GM18951 (cell line): ENCODE measurements around the gene DYDC1.
"Not testable (repeated sequence)": the region's sequence is repeated elsewhere in the genome, so short reads cannot be mapped to it uniquely, and the experiment has no call there.

Source experiments
- POLR2A ChIP-seq: IDR thresholded peaks from 4 replicates; pipeline ENCODE4 v1.6.1; 2011; ENCODE audit warnings: mild to moderate bottlenecking; ENCODE audit not compliant: insufficient read length, insufficient read depth; ENCODE audit errors: extremely low read depth
- in situ Hi-C: fragments of 300-500 bp; cut with MboI; formaldehyde crosslinking; loops from one replicate; pipeline ENCODE4 v1.12.0; 2022; ENCODE audit warnings: low sequenced_read_pairs, mixed read lengths, inconsistent platforms; ENCODE audit not compliant: unreplicated experiment

Gene DYDC1

DNA sequence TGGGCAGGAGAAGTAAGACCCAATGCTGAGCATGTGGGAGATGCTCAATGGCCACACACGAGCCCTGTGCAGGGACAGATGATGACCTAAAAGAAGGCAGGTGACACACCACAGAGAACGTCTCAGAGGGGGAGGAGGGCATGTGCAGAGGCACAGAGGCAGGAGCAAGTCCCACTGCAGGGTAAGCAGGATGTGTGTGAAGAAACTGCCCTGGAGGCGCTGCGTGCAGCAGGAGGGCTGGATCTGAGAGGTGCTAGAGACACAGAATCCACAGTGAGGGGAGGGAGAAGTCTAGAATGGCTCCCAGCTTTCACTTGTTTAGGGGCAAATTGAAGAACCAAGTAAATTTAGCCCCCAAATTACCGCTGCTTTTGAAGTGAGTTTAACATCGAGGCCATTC lies 14.9 kb upstream of the DYDC1 start:
- no peak for TF ChIP-seq POLR2A
- in situ Hi-C loops: no loop called here

DNA sequence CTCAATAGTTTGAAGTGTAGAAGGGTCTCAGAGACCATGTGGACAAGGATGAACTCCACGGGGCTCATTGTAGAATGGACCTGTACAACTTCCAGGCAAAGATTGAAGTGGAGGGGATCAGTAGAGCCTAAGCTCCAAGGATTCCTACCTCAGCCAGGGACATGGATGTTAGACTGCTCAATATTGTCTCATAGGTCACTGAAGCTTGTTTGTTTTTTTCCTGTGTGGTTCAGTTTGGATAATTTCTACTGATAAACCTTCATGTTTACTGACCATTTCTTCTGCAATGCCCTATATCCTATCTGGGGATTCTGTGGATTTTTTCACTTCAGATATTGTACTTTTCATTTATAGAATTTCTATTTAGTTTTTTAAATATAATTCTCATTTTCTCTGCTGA lies 9.0 kb upstream of the DYDC1 start:
- in situ Hi-C loops: no loop called here
- no peak for TF ChIP-seq POLR2A

DNA sequence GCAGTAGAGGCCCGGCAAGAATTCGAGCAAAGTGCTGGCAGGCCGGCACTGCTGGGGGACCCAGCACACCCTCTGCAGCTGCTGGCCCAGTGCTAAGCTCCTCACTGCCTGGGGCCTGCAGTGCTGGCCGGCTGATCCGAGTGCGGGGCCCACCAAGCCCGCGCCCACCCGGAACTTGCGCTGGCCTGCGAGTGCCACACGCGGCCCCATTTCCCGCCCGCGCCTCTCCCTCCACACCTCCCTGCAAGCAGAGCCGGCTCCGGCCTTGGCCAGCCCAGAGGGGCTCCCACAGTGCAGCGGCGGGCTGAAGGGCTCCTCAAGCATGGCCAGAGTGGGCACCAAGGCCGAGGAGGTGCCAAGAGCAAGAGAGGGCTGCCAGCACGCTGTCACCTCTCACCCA lies 3.1 kb upstream of the DYDC1 start:
- in situ Hi-C loops: no loop called here
- no peak for TF ChIP-seq POLR2A

DNA sequence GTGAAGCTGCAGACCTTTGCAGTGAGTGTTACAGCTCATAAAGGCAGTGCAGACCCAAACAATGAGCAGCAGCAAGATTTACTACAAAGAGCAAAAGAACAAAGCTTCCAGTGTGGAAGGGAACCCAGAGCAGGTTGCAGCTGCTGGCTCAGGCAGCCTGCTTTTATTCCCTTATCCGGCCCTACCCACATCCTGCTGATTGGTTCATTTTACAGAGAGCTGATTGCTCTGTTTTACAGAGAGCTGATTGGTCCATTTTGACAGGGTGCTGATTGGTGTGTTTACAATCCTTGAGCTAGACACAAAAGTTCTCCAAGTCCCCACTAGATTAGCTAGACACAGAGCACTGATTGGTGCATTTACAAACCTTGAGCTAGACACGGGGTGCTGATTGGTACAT lies 2.4 kb upstream of the DYDC1 start:
- in situ Hi-C loops: not testable (repeated sequence)

DNA sequence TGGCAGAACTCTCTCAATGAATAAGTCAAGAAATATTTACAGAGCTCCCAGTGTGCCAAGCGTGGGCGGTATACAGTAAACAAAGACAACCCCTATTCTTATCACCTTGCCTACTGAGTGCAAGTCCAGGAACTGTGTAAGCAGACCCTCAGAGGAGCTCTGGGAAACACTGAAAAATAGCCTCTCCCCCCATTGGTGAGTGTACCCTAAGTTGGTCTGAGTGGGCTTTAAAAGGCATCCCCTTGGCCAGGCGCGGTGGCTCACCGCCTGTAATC lies 1.2 kb upstream of the DYDC1 start:
- in situ Hi-C loops: no loop called here
- TF ChIP-seq POLR2A: no peak

DNA sequence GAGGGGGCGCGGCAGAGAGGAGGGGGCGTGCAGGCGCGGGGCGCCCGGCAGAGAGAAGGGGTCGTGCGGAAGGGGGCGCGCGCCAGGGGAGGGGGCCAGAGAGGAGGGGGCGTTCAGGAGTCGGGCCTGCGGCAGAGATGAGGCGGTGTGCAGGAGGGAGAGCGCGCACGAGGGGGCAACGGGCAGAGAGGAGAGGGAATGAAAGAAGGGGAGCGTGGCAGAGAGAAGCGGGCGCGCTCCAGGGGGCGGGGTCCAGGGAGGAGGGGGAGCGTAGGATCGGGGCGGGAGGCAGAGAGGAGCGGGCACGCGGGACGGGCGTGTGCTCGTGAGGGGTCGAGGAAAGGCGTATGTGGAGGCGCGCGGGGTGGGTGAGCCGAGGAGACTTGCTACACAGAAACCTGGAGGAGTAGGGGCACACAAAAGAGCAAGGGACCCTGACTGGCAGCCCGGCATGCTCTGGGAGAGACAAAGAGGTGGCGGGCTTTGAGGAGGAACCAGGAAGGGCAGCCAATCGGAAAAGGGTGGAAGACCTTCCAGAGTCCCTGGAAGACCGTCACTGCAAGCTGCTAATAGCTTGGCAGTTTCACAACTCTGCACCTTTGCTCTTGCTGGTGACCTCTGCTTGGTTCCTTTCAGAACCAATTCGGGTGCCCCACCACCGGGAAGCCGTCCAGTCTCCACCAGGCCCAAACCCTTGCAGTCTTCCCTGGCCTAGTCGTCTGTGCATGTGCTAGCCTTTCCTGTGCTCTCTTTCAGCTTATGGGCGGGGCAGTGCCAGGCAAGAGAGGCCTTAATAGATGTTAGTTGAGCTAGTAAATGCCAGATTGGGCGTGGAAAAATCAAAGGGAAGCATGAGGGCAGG lies 665 bp upstream of the DYDC1 start:
- no peak for TF ChIP-seq POLR2A
- in situ Hi-C loops: no loop called here

DNA sequence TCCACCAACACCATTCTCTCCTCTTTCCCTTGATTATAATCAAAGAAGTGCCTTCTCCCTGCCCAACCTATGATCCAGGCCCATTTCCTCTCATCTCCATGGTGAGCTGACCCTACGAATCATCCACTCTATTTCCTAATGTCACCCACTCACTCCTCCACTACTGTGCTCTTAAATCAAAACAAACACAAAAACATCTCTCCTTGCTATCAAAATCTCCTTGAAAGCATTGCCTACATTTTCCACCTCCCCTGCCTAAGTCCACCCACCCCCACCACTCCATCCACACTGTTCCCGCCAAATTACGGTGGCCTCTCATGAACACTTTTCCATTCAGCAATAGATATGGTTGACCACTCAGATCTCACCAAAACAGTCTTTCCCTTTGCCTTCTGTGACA lies 5.3 kb downstream of the DYDC1 start:
- no peak for TF ChIP-seq POLR2A
- in situ Hi-C loops: no loop called here

DNA sequence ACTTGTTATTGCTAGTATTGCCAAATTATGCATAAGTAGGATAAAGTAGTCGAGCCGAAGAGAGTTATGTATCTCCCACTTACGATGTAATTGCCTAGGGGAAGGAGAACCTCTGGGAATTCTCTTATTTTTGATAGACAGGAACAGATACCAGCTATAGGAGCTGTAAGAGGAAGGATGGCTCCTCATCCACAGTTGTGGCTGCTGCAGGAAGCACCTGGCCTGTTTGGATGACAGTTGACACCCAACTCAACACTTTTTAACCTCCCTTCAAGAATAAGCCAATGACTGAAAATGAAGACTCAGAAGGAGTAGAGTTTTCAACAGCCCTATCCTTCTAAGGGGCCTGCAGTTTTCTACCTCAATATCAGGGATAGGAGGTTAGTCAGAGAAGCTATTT lies 6.3 kb downstream of the DYDC1 start:
- in situ Hi-C loops: no loop called here
- TF ChIP-seq POLR2A: no peak

DNA sequence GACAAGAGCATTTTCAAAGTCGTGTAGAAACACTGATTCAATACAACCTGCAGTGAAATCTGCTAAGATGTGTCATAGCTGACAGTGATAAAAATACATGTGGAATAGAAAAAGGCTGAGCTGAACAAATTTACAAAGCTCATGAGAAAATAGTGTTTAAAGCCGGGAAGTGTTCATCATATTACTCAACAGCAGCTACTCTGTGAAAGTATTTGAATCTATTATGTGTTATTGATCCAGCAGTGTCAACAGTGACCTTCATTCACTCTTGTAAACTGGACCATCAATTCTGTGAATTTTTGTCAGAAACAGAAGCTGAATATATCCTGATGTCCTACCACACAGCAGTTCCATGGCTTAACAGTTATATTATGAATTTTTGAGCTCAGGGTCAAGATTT lies 11.6 kb downstream of the DYDC1 start:
- in situ Hi-C loops: no loop called here
- TF ChIP-seq POLR2A: no peak

DNA sequence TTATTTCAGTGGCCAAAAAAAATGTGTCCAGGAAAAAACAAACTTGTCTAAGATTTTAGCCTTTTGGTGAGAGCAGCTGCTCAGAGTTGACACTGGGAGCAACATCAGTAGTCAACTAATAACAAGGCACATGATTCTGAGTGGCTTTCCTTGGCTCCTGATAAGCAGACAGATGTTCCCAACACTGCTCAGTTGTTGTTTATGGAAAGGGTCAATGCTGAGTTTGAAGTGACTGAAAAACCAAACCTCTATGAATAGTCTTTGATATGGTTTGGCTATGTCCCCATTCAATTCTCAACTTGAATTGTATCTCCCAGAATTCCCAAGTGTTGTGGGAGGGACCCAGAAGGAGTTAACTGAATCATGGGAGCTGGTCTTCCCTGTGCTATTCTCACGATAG lies 12.3 kb downstream of the DYDC1 start:
- in situ Hi-C loops: no loop called here
- no peak for TF ChIP-seq POLR2A

DNA sequence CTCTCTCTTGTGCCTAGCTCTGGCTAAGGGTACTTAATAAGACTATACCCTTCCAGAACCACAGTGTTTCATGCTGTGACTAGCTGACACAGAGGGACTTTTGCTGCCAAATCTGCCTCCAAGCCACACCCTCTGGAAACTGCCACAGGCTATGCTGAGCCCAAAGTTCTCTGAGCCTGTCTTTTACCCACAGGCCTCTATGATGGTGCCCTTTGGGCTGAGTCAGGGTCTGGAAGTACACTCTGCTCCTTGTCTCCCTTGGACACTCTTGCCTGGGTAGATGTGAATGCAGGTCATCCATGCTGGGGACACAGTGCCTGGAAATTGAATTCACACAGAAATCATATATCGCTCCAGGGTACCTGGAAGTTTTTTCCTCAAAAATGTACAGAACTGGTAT lies 22.6 kb downstream of the DYDC1 start:
- in situ Hi-C loops: no loop called here
- TF ChIP-seq POLR2A: no peak

DNA sequence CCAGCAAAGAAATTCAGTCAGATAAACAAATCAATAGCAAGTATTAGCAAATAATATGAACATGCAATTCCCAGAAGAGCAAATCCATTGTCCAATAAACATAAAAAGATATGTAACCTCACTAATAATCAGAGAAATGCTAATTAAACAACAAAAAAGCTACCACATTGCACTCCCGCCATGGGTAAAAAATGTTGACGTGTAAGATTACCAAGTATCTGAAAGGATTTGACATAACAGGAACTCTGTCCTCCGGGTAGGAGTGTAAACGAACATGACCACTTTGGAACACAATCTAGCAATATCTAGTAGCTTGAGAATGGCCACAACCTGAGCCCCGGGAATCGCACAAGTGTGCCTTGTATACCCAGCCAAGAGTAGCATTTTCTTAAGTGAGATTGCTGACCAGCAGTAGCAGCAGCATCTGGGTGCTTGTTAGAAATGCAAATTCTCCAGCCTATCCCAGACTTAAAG lies 31.6 kb downstream of the DYDC1 start:
- in situ Hi-C loops: no loop called here
- TF ChIP-seq POLR2A: no peak

DNA sequence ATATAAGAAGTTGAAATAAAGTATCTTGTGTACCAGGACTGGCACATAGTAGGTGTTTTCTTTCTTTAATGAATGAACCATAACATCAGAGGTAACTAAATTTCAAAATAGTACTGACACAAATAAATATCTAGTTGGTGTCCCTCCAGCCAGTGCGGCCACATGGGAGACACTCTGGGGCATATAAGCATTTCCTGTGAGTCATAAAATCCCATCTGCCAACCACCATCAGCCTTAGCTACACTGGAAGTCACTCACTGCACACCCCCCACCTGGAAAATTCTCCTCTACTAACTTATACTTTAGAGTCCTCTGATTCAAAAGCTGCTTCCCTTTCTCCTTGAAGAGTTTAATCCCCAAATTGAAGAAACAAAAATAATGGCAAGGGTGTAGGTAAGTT lies 32.5 kb downstream of the DYDC1 start:
- TF ChIP-seq POLR2A: no peak
- in situ Hi-C loops: no loop called here

DNA sequence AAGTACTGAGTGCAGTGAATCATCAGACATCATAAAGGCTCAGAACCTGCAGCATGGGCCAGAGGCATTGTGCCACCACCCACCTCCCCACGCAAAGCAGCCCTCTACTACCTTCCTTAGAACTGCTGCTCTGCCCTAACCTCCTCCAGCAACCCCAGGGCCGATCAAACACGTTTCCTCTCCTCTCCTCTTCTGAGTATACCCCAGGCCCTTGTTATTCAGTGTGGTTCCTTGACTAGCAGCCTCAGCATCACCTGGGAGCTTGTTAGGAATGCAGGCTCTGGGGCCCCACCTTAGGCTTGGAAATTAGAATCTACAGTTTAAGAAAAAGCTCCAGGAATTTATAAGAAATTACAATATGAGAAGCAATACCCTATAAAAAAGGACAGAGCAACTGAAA lies 33.2 kb downstream of the DYDC1 start:
- TF ChIP-seq POLR2A: no peak
- in situ Hi-C loops: no loop called here

DNA sequence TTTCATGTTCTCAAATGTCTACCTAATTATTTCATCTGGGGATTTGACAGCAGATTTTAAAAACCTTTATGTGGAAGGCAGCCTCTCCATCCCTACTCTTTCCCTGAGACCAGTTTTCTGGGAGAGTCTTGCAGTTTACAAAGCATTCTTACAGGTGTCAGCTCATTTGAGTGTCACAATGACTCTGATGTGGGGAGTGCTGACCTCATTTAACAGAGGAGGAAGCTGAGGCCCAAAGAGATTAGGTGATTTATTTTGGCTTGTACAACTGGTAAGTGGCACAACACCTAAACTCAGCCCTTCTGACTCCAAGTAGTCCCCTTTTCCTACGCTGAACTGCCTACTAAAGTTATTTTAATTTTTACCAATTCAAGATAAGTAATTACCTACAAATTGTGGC lies 33.8 kb downstream of the DYDC1 start:
- in situ Hi-C loops: no loop called here
- no peak for TF ChIP-seq POLR2A
